Measurements from ENCODE around the gene TENM4.

TENM4 gene

GRCh38 chr11:79336797-79337517 is 103.9 kb downstream of the TENM4 start:
- no peak for TF ChIP-seq CEBPB (IDR thresholded peaks at IDR 0.05)

GRCh38 chr11:79335681-79336080 is 105.1 kb downstream of the TENM4 start:
- no peak for TF ChIP-seq REST (IDR thresholded peaks at IDR 0.05; ENCODE audit: low read depth)

- no peak for TF ChIP-seq RAD21 (IDR thresholded peaks at IDR 0.05; ENCODE audit: low read depth)
- TF ChIP-seq EGR1 (IDR thresholded peaks at IDR 0.05): no peak
- no peak for TF ChIP-seq MAX (IDR thresholded peaks at IDR 0.05)
- TF ChIP-seq CEBPB (IDR thresholded peaks at IDR 0.05): no peak
- TF ChIP-seq FOXM1 (IDR thresholded peaks at IDR 0.05; ENCODE audit: borderline replicate concordance, low read depth): no peak
- no peak for TF ChIP-seq TCF12 (IDR thresholded peaks at IDR 0.05; ENCODE audit: low read depth)
- no peak for TF ChIP-seq USF1 (IDR thresholded peaks at IDR 0.05)
- TF ChIP-seq EP300 (IDR thresholded peaks at IDR 0.05; ENCODE audit: borderline replicate concordance): no peak
- no peak for TF ChIP-seq TAF1 (IDR thresholded peaks at IDR 0.05; ENCODE audit: low read depth)
- no peak for TF ChIP-seq ZBTB7A (IDR thresholded peaks at IDR 0.05; ENCODE audit: low read depth)
- no peak for TF ChIP-seq NFIC (IDR thresholded peaks at IDR 0.05)
- TF ChIP-seq TEAD4 (IDR thresholded peaks at IDR 0.05): no peak
- no peak for TF ChIP-seq YY1 (IDR thresholded peaks at IDR 0.05; ENCODE audit: low read depth)
Observed at GRCh38 chr11:79333355-79333754, 107.5 kb downstream of the TENM4 start.

- TF ChIP-seq TCF12 (IDR thresholded peaks at IDR 0.05; ENCODE audit: low read depth): no peak
- TF ChIP-seq MAX (IDR thresholded peaks at IDR 0.05): no peak
- TF ChIP-seq EP300 (IDR thresholded peaks at IDR 0.05; ENCODE audit: borderline replicate concordance): no peak
- TF ChIP-seq USF1 (IDR thresholded peaks at IDR 0.05): no peak
- TF ChIP-seq CEBPB (IDR thresholded peaks at IDR 0.05): no peak
- no peak for TF ChIP-seq CREB1 (IDR thresholded peaks at IDR 0.05; ENCODE audit: low read depth)
- TF ChIP-seq ZBTB7A (IDR thresholded peaks at IDR 0.05; ENCODE audit: low read depth): no peak
- TF ChIP-seq YY1 (IDR thresholded peaks at IDR 0.05; ENCODE audit: low read depth): no peak
- TF ChIP-seq EGR1 (IDR thresholded peaks at IDR 0.05): no peak
- TF ChIP-seq FOXM1 (IDR thresholded peaks at IDR 0.05; ENCODE audit: borderline replicate concordance, low read depth): no peak
- no peak for TF ChIP-seq TEAD4 (IDR thresholded peaks at IDR 0.05)
- TF ChIP-seq TAF1 (IDR thresholded peaks at IDR 0.05; ENCODE audit: low read depth): no peak
- TF ChIP-seq RAD21 (IDR thresholded peaks at IDR 0.05; ENCODE audit: low read depth): no peak
- no peak for TF ChIP-seq NFIC (IDR thresholded peaks at IDR 0.05)
- TF ChIP-seq REST (IDR thresholded peaks at IDR 0.05; ENCODE audit: low read depth): no peak
Observed at GRCh38 chr11:79332017-79332416, 108.8 kb downstream of the TENM4 start.

GRCh38 chr11:79331203-79331901 is 109.5 kb downstream of the TENM4 start:
- no peak for TF ChIP-seq NFIC (IDR thresholded peaks at IDR 0.05)
- TF ChIP-seq FOXM1 (IDR thresholded peaks at IDR 0.05; ENCODE audit: borderline replicate concordance, low read depth): no peak
- no peak for TF ChIP-seq USF1 (IDR thresholded peaks at IDR 0.05)
- TF ChIP-seq MAX (IDR thresholded peaks at IDR 0.05): no peak
- no peak for TF ChIP-seq EP300 (IDR thresholded peaks at IDR 0.05; ENCODE audit: borderline replicate concordance)
- no peak for TF ChIP-seq RAD21 (IDR thresholded peaks at IDR 0.05; ENCODE audit: low read depth)
- no peak for TF ChIP-seq TCF12 (IDR thresholded peaks at IDR 0.05; ENCODE audit: low read depth)
- no peak for TF ChIP-seq CEBPB (IDR thresholded peaks at IDR 0.05)

All from Ishikawa (cell line).